Tibial artery (tissue), 4 donors: Measurements from ENCODE around the gene STAB2.

Experiments used
- DNase-seq, 2 donors: peaks; one replicate each; pipeline ENCODE4 v3.0.0-alpha.2; 2019
- H3K27ac ChIP-seq, 2 donors: fragments of 200-600 bp; sonication (generic) in 1 of 2; 1 replicate in 1 of 2; 2 replicates in 1 of 2; pipeline ENCODE4 v1.5.1; 2018 to 2019; ENCODE audit warnings: mild to moderate bottlenecking in 1 of 2
- H3K27me3 ChIP-seq, 2 donors: fragments of 200-600 bp; sonication (generic) in 1 of 2; one replicate each; pipeline versions ENCODE4 v1.5.1 to v1.6.0; 2016 to 2019
- H3K36me3 ChIP-seq, 3 donors: fragments of 200-600 bp; sonication (generic) in 2 of 3; one replicate each; pipeline ENCODE4 v1.5.1; 2016 to 2019; ENCODE audit warnings: mild to moderate bottlenecking in 2 of 3
- H3K4me1 ChIP-seq, 4 donors: fragments of 200-600 bp; sonication (generic) in 2 of 4; 1 replicate in 3 of 4; 2 replicates in 1 of 4; pipeline ENCODE4 v1.5.1; 2016 to 2019
- H3K4me3 ChIP-seq, 2 donors: fragments of 200-600 bp; sonication (generic) in 1 of 2; 1 replicate in 1 of 2; 2 replicates in 1 of 2; pipeline ENCODE4 v1.5.1; 2018 to 2019; ENCODE audit warnings: mild to moderate bottlenecking in 2 of 2
- H3K9me3 ChIP-seq, 3 donors: fragments of 200-600 bp; sonication (generic) in 1 of 3; one replicate each; pipeline ENCODE4 v1.5.1; 2016 to 2019
- intact Hi-C: fragments of 100-400 bp; cut with DNase I; formaldehyde crosslinking; loops from one replicate; pipeline ENCODE4 v1.15.0; 2023; ENCODE audit warnings: low total_unique reads
- TF ChIP-seq, protein P1 (sequence below), 2 experiments: fragments of 200-600 bp in 1 of 2; fragments of 450-650 bp in 1 of 2; IDR thresholded peaks; one replicate each; pipeline ENCODE4 v1.5.1; 2017 to 2019; ENCODE audit warnings: antibody characterized with exemption in 2 of 2, mild to moderate bottlenecking in 1 of 2, moderate library complexity in 1 of 2

STAB2 gene

GRCh38 chr12:103547376-103547775 lies 39.7 kb upstream of the STAB2 start:
- TF ChIP-seq, protein P1, sequence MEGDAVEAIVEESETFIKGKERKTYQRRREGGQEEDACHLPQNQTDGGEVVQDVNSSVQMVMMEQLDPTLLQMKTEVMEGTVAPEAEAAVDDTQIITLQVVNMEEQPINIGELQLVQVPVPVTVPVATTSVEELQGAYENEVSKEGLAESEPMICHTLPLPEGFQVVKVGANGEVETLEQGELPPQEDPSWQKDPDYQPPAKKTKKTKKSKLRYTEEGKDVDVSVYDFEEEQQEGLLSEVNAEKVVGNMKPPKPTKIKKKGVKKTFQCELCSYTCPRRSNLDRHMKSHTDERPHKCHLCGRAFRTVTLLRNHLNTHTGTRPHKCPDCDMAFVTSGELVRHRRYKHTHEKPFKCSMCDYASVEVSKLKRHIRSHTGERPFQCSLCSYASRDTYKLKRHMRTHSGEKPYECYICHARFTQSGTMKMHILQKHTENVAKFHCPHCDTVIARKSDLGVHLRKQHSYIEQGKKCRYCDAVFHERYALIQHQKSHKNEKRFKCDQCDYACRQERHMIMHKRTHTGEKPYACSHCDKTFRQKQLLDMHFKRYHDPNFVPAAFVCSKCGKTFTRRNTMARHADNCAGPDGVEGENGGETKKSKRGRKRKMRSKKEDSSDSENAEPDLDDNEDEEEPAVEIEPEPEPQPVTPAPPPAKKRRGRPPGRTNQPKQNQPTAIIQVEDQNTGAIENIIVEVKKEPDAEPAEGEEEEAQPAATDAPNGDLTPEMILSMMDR (IDR thresholded peaks at IDR 0.05), result no peak
- no peaks in the 10 kb centered on the region for H3K9me3 ChIP-seq
- H3K36me3 ChIP-seq, result no peaks in the 10 kb centered on the region
- intact Hi-C loops, result loop anchor here (10.0 kb wide), 1 partner anchor 593 kb away; the partner anchor contains the start of gene ASCL1
- H3K27me3 ChIP-seq, result peaks cover 0 to 12% of the 10 kb centered on the region in 2 donors
- no peaks in the 10 kb centered on the region for H3K4me1 ChIP-seq
- no peak overlapping the region for H3K4me3 ChIP-seq
- DNase-seq, result no peak
- H3K27ac ChIP-seq, result no peak overlapping the region

DNA sequence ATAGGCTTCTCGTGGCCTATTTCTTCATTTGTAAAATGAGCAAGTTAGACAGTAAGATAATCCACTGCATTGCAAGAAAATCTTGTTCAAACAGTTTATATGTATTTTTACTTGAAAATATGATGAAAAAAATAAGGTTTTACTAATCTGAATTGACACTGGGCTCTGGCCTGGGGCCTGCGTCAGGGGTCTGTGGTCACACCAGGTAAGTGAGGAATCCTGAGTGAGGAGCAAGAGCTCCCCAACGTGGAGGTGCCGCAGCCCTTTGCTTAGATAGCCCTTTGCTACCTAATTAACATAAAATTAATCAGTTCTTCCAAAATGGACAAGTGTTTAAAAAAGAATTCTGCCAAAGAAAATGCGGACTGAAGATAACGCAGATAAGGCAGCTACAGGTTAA lies 39.1 kb upstream of the STAB2 start:
- TF ChIP-seq, protein P1 (IDR thresholded peaks at IDR 0.05), result no peak
- no peak for DNase-seq
- intact Hi-C loops, result loop anchor here (10.0 kb wide), 1 partner anchor 593 kb away; the partner anchor contains the start of gene ASCL1

DNA sequence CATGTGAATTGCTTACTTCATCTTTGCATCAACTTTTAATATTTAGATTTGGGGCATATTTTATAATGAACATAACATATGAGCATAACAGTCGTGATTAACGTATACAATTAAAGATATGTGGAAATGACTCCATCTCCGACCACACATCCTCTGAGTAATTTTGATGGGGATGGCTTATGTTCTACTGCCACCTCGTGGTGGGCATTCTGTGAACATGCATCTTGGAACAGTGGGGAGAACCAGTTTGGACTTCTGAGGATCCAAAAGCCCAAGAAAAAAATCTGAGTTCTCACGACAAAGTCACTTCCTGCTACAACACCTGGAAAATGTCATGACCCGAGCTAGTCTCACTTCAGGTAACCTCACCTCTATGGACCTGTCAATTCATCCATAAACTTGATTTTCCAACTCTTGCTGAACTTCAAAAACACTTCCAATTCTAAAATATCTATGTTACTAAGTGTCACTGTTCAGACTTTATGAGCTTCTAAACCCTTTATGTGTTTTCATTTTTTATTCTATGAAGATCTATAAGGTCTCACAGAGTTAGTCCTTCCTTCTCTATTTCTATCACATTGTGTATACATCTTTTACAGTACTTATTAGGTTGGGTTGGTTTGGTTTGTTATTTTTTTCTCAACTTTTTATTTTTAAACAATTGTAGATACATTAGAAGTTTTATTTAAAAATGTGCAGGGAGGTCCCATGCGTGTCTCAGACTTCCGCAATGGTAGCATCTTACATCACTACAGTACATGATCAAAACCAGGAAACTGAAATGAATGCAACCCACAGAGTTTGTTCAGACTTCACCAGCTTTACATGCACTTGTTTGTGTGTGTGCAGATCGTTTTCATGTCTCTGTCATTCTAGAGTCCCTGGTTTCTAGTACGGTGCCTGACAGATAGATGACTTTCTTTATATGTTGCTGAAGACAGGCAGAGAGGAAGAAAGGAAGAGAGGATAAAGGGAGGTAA lies 38.2 kb upstream of the STAB2 start:
- intact Hi-C loops, result loop anchor here (10.0 kb wide), 1 partner anchor 594 kb away; the partner anchor contains the start of gene ASCL1
- DNase-seq, result peak in 1 of 2 donors; percentile 64
- Histone ChIP-seq H3K9me3 (no peaks in the 10 kb centered on the region), H3K36me3 (no peaks in the 10 kb centered on the region), H3K4me1 (no peaks in the 10 kb centered on the region), H3K4me3 (no peak overlapping the region), H3K27ac (no peak overlapping the region), H3K27me3 (peaks cover 0 to 16% of the 10 kb centered on the region in 2 donors)
- TF ChIP-seq, protein P1 (IDR thresholded peaks at IDR 0.05), result peak; percentile 73 to 74

More for the DNA sequence above, 39.1 kb upstream of the STAB2 start:
- Histone ChIP-seq H3K4me3 (no peak overlapping the region), H3K27me3 (peaks cover 0 to 16% of the 10 kb centered on the region in 2 donors), H3K36me3 (no peaks in the 10 kb centered on the region), H3K4me1 (no peaks in the 10 kb centered on the region), H3K27ac (no peak overlapping the region), H3K9me3 (no peaks in the 10 kb centered on the region)

- H3K36me3 ChIP-seq, result no peaks in the 10 kb centered on the region
- no peaks in the 10 kb centered on the region for H3K4me1 ChIP-seq
- DNase-seq, result peak in 1 of 2 donors; percentile 60
- H3K9me3 ChIP-seq, result no peaks in the 10 kb centered on the region
- no peak overlapping the region for H3K4me3 ChIP-seq
- intact Hi-C loops, result loop anchor here (10.0 kb wide), 1 partner anchor 672 kb away; no protein-coding TSS in a partner anchor
- TF ChIP-seq, protein P1 (IDR thresholded peaks at IDR 0.05), result no peak
- H3K27me3 ChIP-seq, result peaks cover 0 to 4% of the 10 kb centered on the region in 2 donors
- no peak overlapping the region for H3K27ac ChIP-seq
Observed at GRCh38 chr12:103556890-103557627, 30.0 kb upstream of the STAB2 start.

- TF ChIP-seq, protein P1 (IDR thresholded peaks at IDR 0.05), result no peak
- H3K4me3 ChIP-seq, result no peak overlapping the region
- intact Hi-C loops, result loop anchor here (10.0 kb wide), 1 partner anchor 673 kb away; no protein-coding TSS in a partner anchor
- peaks cover 0 to 2% of the 10 kb centered on the region in 2 donors for H3K27me3 ChIP-seq
- H3K36me3 ChIP-seq, result no peaks in the 10 kb centered on the region
- H3K4me1 ChIP-seq, result no peaks in the 10 kb centered on the region
- no peak for DNase-seq
- no peak overlapping the region for H3K27ac ChIP-seq
- no peaks in the 10 kb centered on the region for H3K9me3 ChIP-seq
Observed at GRCh38 chr12:103557628-103558010, 29.5 kb upstream of the STAB2 start.
